Activated B cell treated with CpG ODN at 0.5 μM for 24 hours (primary cell): ENCODE results near the gene TNNC2. TPM values are rescaled to one million over a fixed set of nuclear protein-coding genes. Genes with fewer than 3 reads are reported as not detected.
A peak's percentile ranks its signal among the peaks of the same experiment; 100 is the strongest.

ENCODE experiments used
- ATAC-seq: fragments of 200-7000 bp; cut with Tn5 transposase; one replicate; pipeline ENCODE4 v1.10.0; 2021; ENCODE audit warnings: low read depth, mild to moderate bottlenecking, moderate library complexity
- CTCF ChIA-PET: fragments of 350-600 bp; sonication (Branson Sonifier 250); formaldehyde crosslinking; loops from one replicate; lab custom pipeline; 2021; ENCODE audit warnings: antibody characterized with exemption; lab: Charles Lee
- POLR2A ChIA-PET: fragments of 350-600 bp; sonication (Branson Sonifier 250); formaldehyde crosslinking; loops from one replicate; lab custom pipeline; 2021; ENCODE audit warnings: antibody characterized with exemption; lab: Charles Lee
- DNase-seq: peaks from one replicate; pipeline ENCODE4 v3.0.0; 2022
- H3K27ac Mint-ChIP-seq: one replicate; pipeline ENCODE4 v1.8.0; 2020; ENCODE audit warnings: mixed read lengths
- H3K27me3 Mint-ChIP-seq: one replicate; pipeline ENCODE4 v1.8.0; 2021; ENCODE audit warnings: mixed read lengths
- H3K36me3 Mint-ChIP-seq: one replicate; pipeline ENCODE4 v1.8.0; 2021; ENCODE audit warnings: low read depth, mixed read lengths
- H3K4me1 Mint-ChIP-seq: one replicate; pipeline ENCODE4 v1.8.0; 2021; ENCODE audit warnings: mixed read lengths
- H3K4me3 Mint-ChIP-seq: one replicate; pipeline ENCODE4 v1.8.0; 2020; ENCODE audit warnings: mild to moderate bottlenecking, mixed read lengths
- H3K9me3 Mint-ChIP-seq: one replicate; pipeline ENCODE4 v1.8.0; 2020; ENCODE audit warnings: mixed read lengths
- CTCF ChIP-seq: fragments of 200-600 bp; IDR thresholded peaks from one replicate; pipeline ENCODE4 v1.8.0; 2022; ENCODE audit warnings: antibody characterized with exemption, mild to moderate bottlenecking
- intact Hi-C: fragments of 100-400 bp; cut with micrococcal nuclease; formaldehyde crosslinking; loops from one replicate; pipeline ENCODE4 v1.15.1; 2024
- total RNA-seq: library from RNA; stranded (reverse); gene quantifications from 2 replicates; pipeline ENCODE4 v1.2.3, GENCODE V29; 2022

Gene TNNC2
- total RNA-seq, 1 donor from 2014 or later = not detected

GRCh38 chr20:45813489-45813888 lies 13.6 kb downstream of the TNNC2 start:
- ATAC-seq (no peak), DNase-seq (no peak)
- Mint-ChIP-seq H3K27ac (no peak overlapping the region), H3K27me3 (no peaks in the 10 kb centered on the region), H3K4me3 (peak overlapping the region; percentile 84), H3K9me3 (no peaks in the 10 kb centered on the region), H3K4me1 (peaks cover 17% of the 10 kb centered on the region), H3K36me3 (peaks cover 27% of the 10 kb centered on the region)
- TF ChIP-seq CTCF = no peak
- ChIA-PET CTCF (no interaction called here), POLR2A (interaction anchor here (1.6 kb wide), 1 partner anchor 122 kb away, joined by 6 read pairs; the partner anchor contains the start of gene PCIF1)
- intact Hi-C loops = loop anchor here (2.0 kb wide), 2 partner anchors 21 to 43 kb away; partner anchors contain the start of genes ACOT8 and ZSWIM3

- Mint-ChIP-seq H3K27ac (no peak overlapping the region), H3K27me3 (no peaks in the 10 kb centered on the region), H3K9me3 (no peaks in the 10 kb centered on the region), H3K4me1 (peaks cover 17% of the 10 kb centered on the region), H3K4me3 (peak overlapping the region; percentile 84), H3K36me3 (peaks cover 29% of the 10 kb centered on the region)
- CTCF ChIA-PET = interaction anchor here (1.0 kb wide), 1 partner anchor 174 kb away, joined by 3 read pairs; no protein-coding TSS in a partner anchor
- no peak for TF ChIP-seq CTCF
- DNase-seq (no peak), ATAC-seq (no peak)
- intact Hi-C loops = loop anchor here (2.0 kb wide), 2 partner anchors 20 to 44 kb away; partner anchors contain the start of genes ACOT8 and ZSWIM3
- POLR2A ChIA-PET = interaction anchor here (0.7 to 1.6 kb wide), 2 partner anchors 122 to 494 kb away, joined by 3 to 6 read pairs; partner anchors contain the start of gene PCIF1
These were observed 14.1 kb downstream of the TNNC2 start for GRCh38 chr20:45813006-45813340.

GRCh38 chr20:45812157-45813005 lies 14.7 kb downstream of the TNNC2 start, which contains the start of gene UBE2C:
UBE2C (plus strand) TSS chr20:45812644; CDS start chr20:45812696, 52 bp downstream.
- intact Hi-C loops = loop anchor here (1.0 to 2.0 kb wide), 5 partner anchors 20 to 123 kb away; partner anchors contain the start of genes ACOT8, ZSWIM1 and ZSWIM3
- Mint-ChIP-seq H3K27me3 (no peaks in the 10 kb centered on the region), H3K4me1 (peaks cover 17% of the 10 kb centered on the region), H3K27ac (peak within 1 kb of the TSS; percentile 59), H3K4me3 (peak within 1 kb of the TSS; percentile 84), H3K36me3 (peaks cover 34% of the 10 kb centered on the region), H3K9me3 (no peaks in the 10 kb centered on the region)
- ChIA-PET CTCF (interaction anchor here (1.0 kb wide), 1 partner anchor 175 kb away, joined by 3 read pairs; no protein-coding TSS in a partner anchor), POLR2A (interaction anchor here (0.7 to 1.6 kb wide), 2 partner anchors 123 to 494 kb away, joined by 3 to 6 read pairs; partner anchors contain the start of gene PCIF1)
- ATAC-seq (peak; percentile 100), DNase-seq (peak; percentile 79)
- no peak for TF ChIP-seq CTCF

DNA sequence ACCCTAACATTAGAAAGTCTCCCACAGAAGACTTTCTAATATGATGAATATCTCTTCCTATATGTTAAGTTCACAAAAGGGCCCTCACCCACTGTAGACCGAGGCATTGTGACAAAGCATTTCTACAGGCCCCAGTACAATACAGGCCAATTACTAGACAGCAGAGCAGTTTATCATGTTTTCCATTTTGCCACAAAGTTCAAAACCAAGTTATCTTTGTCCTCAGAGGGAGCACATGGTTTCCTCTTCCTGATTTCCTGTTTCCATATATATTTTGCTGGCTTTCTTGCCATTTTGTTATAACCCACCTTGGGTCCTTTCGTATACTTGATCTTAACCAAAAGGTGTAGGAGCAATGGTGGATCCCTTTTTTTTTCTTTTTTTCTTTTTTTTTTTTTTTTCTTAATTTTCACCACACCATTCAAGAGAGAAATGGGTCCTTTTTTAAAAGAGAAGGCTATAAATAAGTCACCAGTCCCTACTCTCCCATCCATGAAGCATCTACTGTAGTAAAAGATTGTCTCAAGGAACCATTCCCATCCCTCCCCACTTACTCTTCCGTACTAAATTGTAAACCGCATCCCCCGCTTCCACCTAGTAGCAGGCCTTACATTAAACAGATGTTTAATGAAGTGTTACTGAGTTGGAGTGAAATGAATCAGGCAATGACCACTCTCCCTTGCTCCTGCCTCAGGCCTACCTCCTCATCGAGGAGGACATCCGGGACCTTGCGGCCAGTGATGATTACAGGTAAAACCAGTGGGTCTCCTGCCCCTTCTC lies 16.7 kb downstream of the TNNC2 start:
- no peak for DNase-seq
- Mint-ChIP-seq H3K27me3 (no peaks in the 10 kb centered on the region), H3K4me1 (peaks cover 17% of the 10 kb centered on the region), H3K4me3 (no peak overlapping the region), H3K36me3 (peaks cover 48% of the 10 kb centered on the region), H3K27ac (no peak overlapping the region), H3K9me3 (no peaks in the 10 kb centered on the region)
- ChIA-PET CTCF (no interaction called here), POLR2A (interaction anchor here (0.6 to 0.7 kb wide), 2 partner anchors 9 to 15 kb away, joined by 3 to 4 read pairs; no protein-coding TSS in a partner anchor)
- TF ChIP-seq CTCF = no peak
- no peak for ATAC-seq
- intact Hi-C loops = no loop called here
